Peyer's patch (tissue), 4 donors: ENCODE measurements around the gene C17orf78.

Source experiments
- CTCF ChIP-seq, 6 experiments: fragments of 450-650 bp in 4 of 6; fragments of 200-600 bp in 2 of 6; sonication (generic) in 1 of 6; IDR thresholded peaks; one replicate each; pipeline ENCODE4 v1.5.1; 2017 to 2019; ENCODE audit warnings: antibody characterized with exemption in 6 of 6, mild to moderate bottlenecking in 3 of 6, moderate library complexity in 1 of 6
- POLR2A ChIP-seq, 2 donors: fragments of 450-650 bp; IDR thresholded peaks; one replicate each; pipeline ENCODE4 v1.5.1; 2017; ENCODE audit warnings: antibody characterized with exemption in 2 of 2, mild to moderate bottlenecking in 2 of 2, moderate library complexity in 2 of 2

GRCh38 chr17:37410357-37410756, 34.6 kb downstream of the C17orf78 start:
- no peak for TF ChIP-seq CTCF (IDR thresholded peaks at IDR 0.05)
- no peak for TF ChIP-seq POLR2A (IDR thresholded peaks at IDR 0.05)
